ENCODE data around the gene HDHD2.

The HDHD2 gene

DNA sequence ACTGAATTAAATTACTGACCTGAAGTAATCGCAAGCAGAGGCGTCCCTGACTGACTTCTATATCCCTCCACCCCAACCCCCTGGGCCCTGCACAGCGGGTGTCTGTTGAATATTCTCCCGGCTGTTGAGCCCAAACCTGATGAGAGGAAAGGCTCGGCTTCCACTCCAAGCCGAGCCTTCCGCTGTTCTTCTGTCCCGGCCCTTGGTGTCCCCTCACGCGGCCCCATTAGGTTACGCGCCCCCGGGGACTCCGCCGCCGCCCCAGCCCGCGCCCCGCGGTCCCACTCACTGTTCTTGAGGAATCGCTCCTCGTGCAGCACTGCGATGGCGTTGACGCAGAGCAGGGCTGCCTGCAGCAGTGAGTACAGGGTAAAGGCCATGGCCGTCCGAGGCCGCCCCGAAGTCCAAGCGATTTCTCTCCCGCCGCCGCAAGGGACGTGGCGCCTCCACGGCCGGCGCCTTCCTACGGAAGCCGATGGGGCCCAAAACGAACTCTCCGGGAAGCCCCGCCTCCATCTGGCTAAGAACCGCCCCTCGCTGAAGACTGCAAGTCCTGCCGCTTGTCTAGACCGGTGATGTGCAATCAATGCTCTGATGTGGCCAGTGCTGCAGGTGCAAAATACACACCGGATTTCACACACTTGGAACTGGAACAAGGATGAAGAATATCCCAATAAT lies 25.7 kb upstream of the HDHD2 start, which contains the start of gene IER3IP1:
Gene IER3IP1 (minus strand): TSS at position 467 of the 678 bp plus-strand sequence. CDS start 87 bp downstream, at position 380.
- Histone ChIP-seq H3K9ac (ENCODE audit: low read length) (peak within 1 kb of the TSS; percentile 99), H2BK12ac (ENCODE audit: low read length in 2 of 2) (no peak within 1 kb of the TSS), H3K9me3 (ENCODE audit: control insufficient read depth, low read length) (no peaks in the 10 kb centered on the region), H3K18ac (ENCODE audit: low read depth in 1 of 2, low read length in 2 of 2) (peak within 1 kb of the TSS; percentile 100), H3K79me1 (replicated peaks; ENCODE audit: low read length, poor library complexity, severe bottlenecking) (peaks cover 2% of the 10 kb centered on the region), H3K4ac (ENCODE audit: low read depth in 1 of 2, low read length in 2 of 2) (peak within 1 kb of the TSS; percentile 91 to 100), H2AK5ac (ENCODE audit: low read length, severe bottlenecking) (no peak within 1 kb of the TSS), H3K14ac (ENCODE audit: low read length in 2 of 2) (peak within 1 kb of the TSS in 1 of 2 experiments; percentile 97), H3K4me2 (ENCODE audit: low read length, poor library complexity, severe bottlenecking) (peak within 1 kb of the TSS; percentile 59), H3K27ac (ENCODE audit: low read length, poor library complexity, severe bottlenecking) (peak within 1 kb of the TSS; percentile 91), H2AFZ (ENCODE audit: low read depth, low read length) (peak within 1 kb of the TSS; percentile 100), H3K4me3 (ENCODE audit: insufficient read depth in 1 of 2, low read depth in 1 of 2, low read length in 2 of 2) (peak within 1 kb of the TSS; percentile 97 to 99), H3K23ac (ENCODE audit: low read length in 2 of 2) (peak within 1 kb of the TSS; percentile 20 to 100), H2BK15ac (ENCODE audit: low read depth, poor library complexity, severe bottlenecking) (peak within 1 kb of the TSS; percentile 80), H2BK5ac (ENCODE audit: low read depth, low read length, poor library complexity, severe bottlenecking) (peak within 1 kb of the TSS; percentile 92), H4K91ac (ENCODE audit: low read length) (peak within 1 kb of the TSS; percentile 98), H3K4me1 (ENCODE audit: control insufficient read depth, insufficient read depth, low read depth, low read length) (peaks cover 4% of the 10 kb centered on the region), H3K36me3 (ENCODE audit: control insufficient read depth in 1 of 2, insufficient read depth in 2 of 2, low read depth in 1 of 2, low read length in 2 of 2) (peaks cover 0 to 3% of the 10 kb centered on the region in 2 experiments), H4K8ac (ENCODE audit: low read length) (peak within 1 kb of the TSS; percentile 100), H2BK120ac (ENCODE audit: low read depth, low read length) (peak within 1 kb of the TSS; percentile 95), H3K27me3 (ENCODE audit: control insufficient read depth in 1 of 2, insufficient read depth in 1 of 2, low read length in 2 of 2) (peaks cover 4 to 13% of the 10 kb centered on the region in 2 experiments)
- WGBS: 1% methylated on average over 48 of the region's 48 CpGs
- DNase-seq: peak; percentile 93

- no peak overlapping the region for H3K23ac ChIP-seq (ENCODE audit: low read length in 2 of 2)
- H2BK15ac ChIP-seq (ENCODE audit: low read depth, poor library complexity, severe bottlenecking): peak overlapping the region; percentile 70
- 3% methylated on average over 18 of the region's 24 CpGs for WGBS
- peak overlapping the region in 1 of 2 experiments; percentile 100 for H3K4ac ChIP-seq (ENCODE audit: low read depth in 1 of 2, low read length in 2 of 2)
- peaks cover 0 to 3% of the 10 kb centered on the region in 2 experiments for H3K36me3 ChIP-seq (ENCODE audit: control insufficient read depth in 1 of 2, insufficient read depth in 2 of 2, low read depth in 1 of 2, low read length in 2 of 2)
- peaks cover 4% of the 10 kb centered on the region for H3K4me1 ChIP-seq (ENCODE audit: control insufficient read depth, insufficient read depth, low read depth, low read length)
- peak overlapping the region; percentile 59 for H3K4me2 ChIP-seq (ENCODE audit: low read length, poor library complexity, severe bottlenecking)
- peak overlapping the region; percentile 97 to 99 for H3K4me3 ChIP-seq (ENCODE audit: insufficient read depth in 1 of 2, low read depth in 1 of 2, low read length in 2 of 2)
- H2BK5ac ChIP-seq (ENCODE audit: low read depth, low read length, poor library complexity, severe bottlenecking): no peak overlapping the region
- H2BK120ac ChIP-seq (ENCODE audit: low read depth, low read length): peak overlapping the region; percentile 95
- peaks cover 0 to 8% of the 10 kb centered on the region in 2 experiments for H3K27me3 ChIP-seq (ENCODE audit: control insufficient read depth in 1 of 2, insufficient read depth in 1 of 2, low read length in 2 of 2)
- H3K9ac ChIP-seq (ENCODE audit: low read length): peak overlapping the region; percentile 99
- no peak overlapping the region for H2AFZ ChIP-seq (ENCODE audit: low read depth, low read length)
- peak overlapping the region; percentile 91 for H3K27ac ChIP-seq (ENCODE audit: low read length, poor library complexity, severe bottlenecking)
- H3K14ac ChIP-seq (ENCODE audit: low read length in 2 of 2): no peak overlapping the region
- no peaks in the 10 kb centered on the region for H3K9me3 ChIP-seq (ENCODE audit: control insufficient read depth, low read length)
- no peak overlapping the region for H4K8ac ChIP-seq (ENCODE audit: low read length)
- peaks cover 2% of the 10 kb centered on the region for H3K79me1 ChIP-seq (replicated peaks; ENCODE audit: low read length, poor library complexity, severe bottlenecking)
- DNase-seq: peak; percentile 54
- no peak overlapping the region for H4K91ac ChIP-seq (ENCODE audit: low read length)
- H3K18ac ChIP-seq (ENCODE audit: low read depth in 1 of 2, low read length in 2 of 2): peak overlapping the region; percentile 100
- H2BK12ac ChIP-seq (ENCODE audit: low read length in 2 of 2): no peak overlapping the region
- no peak overlapping the region for H2AK5ac ChIP-seq (ENCODE audit: low read length, severe bottlenecking)
Measured at GRCh38 chr18:47175283-47175897, 25.1 kb upstream of the HDHD2 start.

DNA sequence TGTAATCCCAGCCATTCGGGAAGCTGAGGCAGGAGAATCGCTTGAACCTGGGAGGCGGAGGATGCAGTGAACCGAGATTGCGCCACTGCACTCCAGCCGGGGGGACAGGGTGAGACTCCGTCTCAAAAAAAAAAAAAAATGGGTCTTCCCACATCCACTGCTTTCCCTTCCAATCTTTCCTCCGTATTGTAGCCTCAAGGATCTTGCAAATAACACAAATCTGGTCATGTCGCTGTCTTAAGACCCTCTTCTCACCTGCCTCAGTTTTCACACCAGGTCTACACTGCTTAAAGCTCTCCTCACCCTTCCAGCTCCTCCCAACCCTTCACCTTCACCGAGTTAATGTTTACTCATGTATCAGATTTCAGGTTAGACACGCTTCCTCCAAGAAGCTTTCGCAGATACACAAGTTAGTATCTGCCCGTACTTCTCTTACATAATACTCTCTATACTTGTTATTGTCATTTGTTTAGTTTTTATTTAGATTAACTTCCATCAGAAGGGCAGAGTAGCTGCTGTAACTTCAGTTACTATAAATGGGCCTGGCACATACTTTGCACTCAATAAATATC lies 24.3 kb upstream of the HDHD2 start:
- H3K18ac ChIP-seq (ENCODE audit: low read depth in 1 of 2, low read length in 2 of 2): no peak overlapping the region
- H3K14ac ChIP-seq (ENCODE audit: low read length in 2 of 2): no peak overlapping the region
- no peak overlapping the region for H3K23ac ChIP-seq (ENCODE audit: low read length in 2 of 2)
- no peak for DNase-seq
- H4K91ac ChIP-seq (ENCODE audit: low read length): no peak overlapping the region
- H3K9me3 ChIP-seq (ENCODE audit: control insufficient read depth, low read length): no peaks in the 10 kb centered on the region
- peaks cover 4% of the 10 kb centered on the region for H3K4me1 ChIP-seq (ENCODE audit: control insufficient read depth, insufficient read depth, low read depth, low read length)
- H3K79me1 ChIP-seq (replicated peaks; ENCODE audit: low read length, poor library complexity, severe bottlenecking): peaks cover 2% of the 10 kb centered on the region
- H3K4me3 ChIP-seq (ENCODE audit: insufficient read depth in 1 of 2, low read depth in 1 of 2, low read length in 2 of 2): peak overlapping the region in 1 of 2 experiments; percentile 97
- H2AFZ ChIP-seq (ENCODE audit: low read depth, low read length): no peak overlapping the region
- no peak overlapping the region for H3K4ac ChIP-seq (ENCODE audit: low read depth in 1 of 2, low read length in 2 of 2)
- H2AK5ac ChIP-seq (ENCODE audit: low read length, severe bottlenecking): no peak overlapping the region
- H3K27ac ChIP-seq (ENCODE audit: low read length, poor library complexity, severe bottlenecking): no peak overlapping the region
- H2BK15ac ChIP-seq (ENCODE audit: low read depth, poor library complexity, severe bottlenecking): no peak overlapping the region
- H3K9ac ChIP-seq (ENCODE audit: low read length): peak overlapping the region; percentile 99
- WGBS: 89% methylated on average over 12 of the region's 13 CpGs
- peaks cover 0 to 3% of the 10 kb centered on the region in 2 experiments for H3K36me3 ChIP-seq (ENCODE audit: control insufficient read depth in 1 of 2, insufficient read depth in 2 of 2, low read depth in 1 of 2, low read length in 2 of 2)
- peak overlapping the region; percentile 59 for H3K4me2 ChIP-seq (ENCODE audit: low read length, poor library complexity, severe bottlenecking)
- H2BK12ac ChIP-seq (ENCODE audit: low read length in 2 of 2): peak overlapping the region in 1 of 2 experiments; percentile 25
- H2BK5ac ChIP-seq (ENCODE audit: low read depth, low read length, poor library complexity, severe bottlenecking): no peak overlapping the region
- no peak overlapping the region for H2BK120ac ChIP-seq (ENCODE audit: low read depth, low read length)
- H3K27me3 ChIP-seq (ENCODE audit: control insufficient read depth in 1 of 2, insufficient read depth in 1 of 2, low read length in 2 of 2): peaks cover 0 to 4% of the 10 kb centered on the region in 2 experiments
- no peak overlapping the region for H4K8ac ChIP-seq (ENCODE audit: low read length)

- Histone ChIP-seq H3K14ac (ENCODE audit: low read length in 2 of 2) (no peak overlapping the region), H3K27ac (ENCODE audit: low read length, poor library complexity, severe bottlenecking) (no peak overlapping the region), H3K9me3 (ENCODE audit: control insufficient read depth, low read length) (no peaks in the 10 kb centered on the region), H3K36me3 (ENCODE audit: control insufficient read depth in 1 of 2, insufficient read depth in 2 of 2, low read depth in 1 of 2, low read length in 2 of 2) (peaks cover 0 to 3% of the 10 kb centered on the region in 2 experiments), H2AFZ (ENCODE audit: low read depth, low read length) (no peak overlapping the region), H2BK12ac (ENCODE audit: low read length in 2 of 2) (no peak overlapping the region), H3K79me1 (replicated peaks; ENCODE audit: low read length, poor library complexity, severe bottlenecking) (peaks cover 2% of the 10 kb centered on the region), H4K8ac (ENCODE audit: low read length) (no peak overlapping the region), H4K91ac (ENCODE audit: low read length) (no peak overlapping the region), H3K4me3 (ENCODE audit: insufficient read depth in 1 of 2, low read depth in 1 of 2, low read length in 2 of 2) (no peak overlapping the region), H3K4me2 (ENCODE audit: low read length, poor library complexity, severe bottlenecking) (no peak overlapping the region), H2BK15ac (ENCODE audit: low read depth, poor library complexity, severe bottlenecking) (no peak overlapping the region), H2BK5ac (ENCODE audit: low read depth, low read length, poor library complexity, severe bottlenecking) (no peak overlapping the region), H3K27me3 (ENCODE audit: control insufficient read depth in 1 of 2, insufficient read depth in 1 of 2, low read length in 2 of 2) (no peaks in the 10 kb centered on the region), H2AK5ac (ENCODE audit: low read length, severe bottlenecking) (no peak overlapping the region), H3K18ac (ENCODE audit: low read depth in 1 of 2, low read length in 2 of 2) (no peak overlapping the region), H2BK120ac (ENCODE audit: low read depth, low read length) (no peak overlapping the region), H3K9ac (ENCODE audit: low read length) (no peak overlapping the region), H3K4me1 (ENCODE audit: control insufficient read depth, insufficient read depth, low read depth, low read length) (peaks cover 4% of the 10 kb centered on the region), H3K4ac (ENCODE audit: low read depth in 1 of 2, low read length in 2 of 2) (no peak overlapping the region), H3K23ac (ENCODE audit: low read length in 2 of 2) (no peak overlapping the region)
- 73% methylated on average over 1 of the region's 2 CpGs for WGBS
- DNase-seq: peak; percentile 59
Measured at GRCh38 chr18:47172476-47172875, 22.2 kb upstream of the HDHD2 start.

Measured in mesenchymal stem cell (in vitro differentiated cells and primary cell).